GM18858 (cell line): ENCODE measurements around the gene PIGR.

ENCODE experiments used
- ATAC-seq: cut with Tn5 transposase; IDR thresholded peaks from one replicate; pipeline ENCODE4 v1.9.1; 2021; ENCODE audit not compliant: unreplicated experiment

Gene PIGR

DNA sequence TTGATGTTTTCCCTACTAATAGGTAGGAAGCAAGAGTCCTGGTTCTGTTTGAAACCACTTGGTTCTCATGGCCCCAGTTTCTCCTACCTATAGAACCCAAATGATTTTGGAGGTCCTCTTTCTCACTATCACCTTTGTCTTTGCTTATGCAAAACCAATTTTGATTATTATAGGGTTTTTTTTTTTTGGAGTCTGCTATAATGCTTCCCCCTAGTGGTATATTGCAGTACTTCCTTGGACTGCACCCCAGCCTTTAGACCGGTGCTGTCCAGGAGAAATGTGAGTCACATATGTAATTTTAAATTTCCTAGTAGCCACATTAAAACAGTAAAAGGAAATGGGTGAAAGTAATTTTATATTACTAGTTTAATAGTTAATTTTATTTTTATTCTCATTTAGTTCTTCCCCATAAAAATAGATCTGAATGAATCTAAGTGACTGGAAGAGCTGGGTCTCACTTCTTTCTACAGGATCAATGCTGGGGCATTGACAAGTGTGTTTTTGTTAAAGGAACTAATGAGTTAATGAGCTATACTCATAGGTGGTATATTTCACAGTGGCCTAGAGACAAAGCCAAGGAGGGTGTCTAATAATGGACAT lies 35.1 kb downstream of the PIGR start:
- ATAC-seq: no peak

DNA sequence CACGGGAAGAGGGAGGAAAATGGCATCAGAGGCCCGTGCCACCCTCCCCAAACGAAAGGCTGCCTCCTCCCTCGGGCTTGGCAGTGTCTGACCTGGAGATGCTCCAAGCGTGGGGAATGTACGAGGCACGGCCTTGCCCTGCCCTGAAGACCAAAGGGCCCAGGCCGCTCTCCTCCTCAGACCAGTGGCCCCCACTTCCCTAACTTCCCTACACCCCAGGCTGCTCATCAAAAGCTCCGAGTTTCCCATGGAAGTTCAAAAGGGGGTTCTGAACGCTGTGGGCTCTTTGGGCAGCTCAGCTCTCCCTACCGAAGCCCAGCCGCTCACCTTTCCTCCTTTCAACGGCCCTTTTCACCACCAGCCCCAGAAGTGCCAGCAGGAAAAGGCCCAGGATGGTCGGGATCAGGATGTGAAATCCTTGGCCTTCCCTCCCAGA lies 36.4 kb downstream of the PIGR start:
- no peak for ATAC-seq

DNA sequence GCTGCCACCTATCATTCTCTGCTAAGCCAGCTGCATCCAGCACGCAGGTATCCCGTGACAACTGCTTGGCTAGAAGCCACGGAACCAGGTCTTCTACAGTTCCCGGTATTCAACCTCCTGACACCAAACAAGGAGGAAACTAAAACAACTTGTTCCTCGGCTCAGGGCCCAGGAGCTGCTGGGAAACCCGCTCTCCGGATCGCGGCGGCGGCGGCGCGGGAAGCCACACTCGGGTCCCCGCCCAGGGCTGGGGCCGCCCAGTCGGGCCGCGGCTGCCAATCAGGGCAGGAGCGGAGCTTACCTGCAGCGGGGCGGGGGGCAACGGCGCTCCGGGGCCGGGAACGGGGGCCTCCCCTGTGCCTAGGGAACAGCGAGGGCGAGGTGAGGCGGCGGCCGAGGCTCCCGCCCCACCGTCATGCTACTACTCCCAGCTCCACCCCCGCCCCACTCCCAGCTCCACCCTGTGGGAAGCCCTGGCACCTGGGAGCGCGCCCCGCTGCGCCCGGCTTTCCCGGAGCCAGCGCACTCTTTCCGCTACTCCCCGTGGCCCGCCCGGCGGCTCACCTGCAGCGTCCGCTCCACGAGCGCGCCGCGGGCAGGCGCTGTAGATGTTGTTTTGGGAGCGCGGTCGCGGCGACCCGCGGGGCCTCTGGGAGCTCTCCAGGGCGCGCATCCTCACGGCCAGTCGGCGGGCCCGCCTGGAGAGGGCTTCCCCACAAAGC lies 36.9 kb downstream of the PIGR start:
- ATAC-seq: no peak

DNA sequence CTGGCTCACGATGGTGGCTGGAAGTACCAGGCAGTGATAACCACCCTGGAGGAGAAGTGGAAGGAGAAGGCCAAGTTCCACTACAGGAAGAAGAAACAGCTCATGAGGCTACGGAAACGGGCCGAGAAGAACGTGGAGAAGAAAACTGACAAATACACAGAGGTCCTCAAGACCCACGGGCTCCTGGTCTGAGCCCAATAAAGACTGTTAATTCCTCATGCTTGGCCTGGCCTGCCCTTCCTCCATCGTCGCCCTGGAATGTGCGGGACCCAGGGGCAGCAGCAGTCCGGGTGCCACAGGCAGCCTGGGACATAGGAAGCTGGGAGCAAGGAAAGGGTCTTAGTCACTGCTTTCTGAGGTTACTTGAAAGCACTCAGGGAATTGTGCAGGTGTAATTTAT lies 38.2 kb downstream of the PIGR start:
- no peak for ATAC-seq

DNA sequence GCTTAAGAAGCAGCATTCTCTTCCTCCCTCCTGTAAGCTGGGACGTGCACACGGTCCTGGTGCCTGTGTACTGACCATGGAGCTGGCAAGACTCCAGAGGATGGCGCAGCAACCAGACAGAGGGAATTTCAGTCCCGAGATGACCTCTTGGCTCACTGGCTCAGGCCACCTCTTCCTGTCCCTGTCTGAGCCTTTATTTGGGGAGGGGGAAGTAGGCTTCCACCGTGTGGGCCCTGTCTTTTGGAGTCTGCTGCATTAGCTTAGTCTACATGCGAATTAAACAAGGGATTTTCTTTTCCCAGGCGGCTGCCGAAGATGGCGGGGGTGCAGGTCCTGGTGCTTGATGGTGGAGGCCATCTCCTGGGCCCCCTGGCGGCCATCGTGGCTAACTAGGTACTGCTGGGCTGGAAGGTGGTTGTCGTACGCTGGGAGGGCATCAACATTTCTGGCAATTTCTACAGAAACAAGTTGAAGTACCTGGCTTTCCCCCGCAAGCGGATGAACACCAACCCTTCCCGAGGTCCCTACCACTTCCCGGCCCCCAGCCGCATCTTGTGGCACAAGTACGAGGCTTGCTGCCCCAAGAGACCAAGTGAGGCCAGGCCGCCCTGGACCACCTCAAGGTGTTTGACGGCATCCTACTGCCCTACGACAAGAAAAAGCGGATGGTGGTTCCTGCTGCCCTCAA lies 38.8 kb downstream of the PIGR start:
- no peak for ATAC-seq

DNA sequence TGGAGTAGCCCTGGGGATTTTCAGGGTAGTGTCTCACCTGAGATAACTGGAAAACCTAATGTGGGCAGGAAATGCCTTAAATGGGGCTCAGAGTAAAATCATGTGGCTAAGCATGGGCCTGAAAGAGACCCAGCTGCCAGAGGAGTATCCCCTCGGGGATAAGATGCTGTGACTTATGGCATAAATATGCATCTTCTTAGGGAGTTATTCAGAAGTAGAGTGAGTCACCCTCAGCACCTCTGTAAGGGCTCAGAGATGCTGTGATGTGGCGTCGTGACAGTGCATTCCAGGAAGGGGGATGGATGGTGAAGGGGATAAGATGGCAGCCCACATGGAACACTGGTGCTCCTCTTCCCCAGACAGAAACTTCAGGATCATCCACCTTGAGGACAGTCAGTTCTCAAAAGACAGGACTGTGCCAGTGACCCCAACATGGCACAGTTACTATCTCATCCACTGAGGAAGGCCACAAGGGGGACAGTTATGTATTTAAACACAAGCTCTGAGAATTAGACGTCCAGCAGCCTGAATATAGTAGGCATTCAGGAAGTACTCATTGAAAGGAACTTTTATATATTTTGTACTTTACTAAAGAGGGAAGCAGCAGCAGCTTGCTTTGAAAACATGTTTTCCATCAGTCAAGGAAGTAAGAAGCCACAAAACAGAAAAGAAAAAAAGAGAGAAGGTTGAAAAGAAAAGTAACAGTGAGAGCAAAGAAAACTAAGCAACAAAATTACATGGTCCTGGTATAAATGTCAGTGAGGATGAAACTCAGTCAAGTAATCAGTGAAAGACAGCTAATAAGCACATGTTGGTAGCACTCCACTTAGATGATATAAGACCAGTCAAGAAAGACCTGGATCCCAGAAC lies 40.7 kb downstream of the PIGR start:
- no peak for ATAC-seq

DNA sequence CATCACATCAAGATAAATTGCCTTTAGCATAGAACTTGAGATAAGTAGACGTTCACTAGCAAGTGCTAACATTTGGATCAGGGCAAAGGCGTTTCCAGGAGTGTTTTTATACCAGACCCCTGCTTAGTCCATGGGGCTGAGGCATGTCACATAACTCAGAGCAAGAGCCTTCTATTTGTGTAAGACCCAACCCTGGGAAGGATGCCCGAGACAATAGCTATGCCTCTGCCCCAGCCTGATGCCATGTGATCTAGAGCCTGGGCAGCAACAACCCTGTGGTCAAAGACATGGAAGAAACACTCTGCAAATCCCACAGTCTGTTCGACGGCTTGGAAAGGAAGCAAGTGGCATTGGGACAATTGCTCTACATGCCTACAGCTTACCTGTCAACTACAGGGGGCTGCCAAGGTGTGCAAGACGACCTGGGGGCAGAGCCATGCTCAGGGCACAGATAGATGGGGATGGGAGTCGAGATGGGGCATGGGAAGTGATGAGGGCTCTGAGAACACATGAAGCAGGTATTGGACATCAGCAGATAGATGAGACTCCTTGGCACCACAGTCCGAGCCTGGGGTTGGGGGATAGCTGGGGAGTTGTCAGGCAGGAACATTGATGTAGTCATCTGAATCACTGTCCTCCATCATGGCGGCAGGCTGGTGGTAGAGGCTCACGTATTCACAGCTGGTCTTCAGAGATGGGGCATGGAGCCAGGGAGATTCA lies 41.7 kb downstream of the PIGR start:
- ATAC-seq: no peak

DNA sequence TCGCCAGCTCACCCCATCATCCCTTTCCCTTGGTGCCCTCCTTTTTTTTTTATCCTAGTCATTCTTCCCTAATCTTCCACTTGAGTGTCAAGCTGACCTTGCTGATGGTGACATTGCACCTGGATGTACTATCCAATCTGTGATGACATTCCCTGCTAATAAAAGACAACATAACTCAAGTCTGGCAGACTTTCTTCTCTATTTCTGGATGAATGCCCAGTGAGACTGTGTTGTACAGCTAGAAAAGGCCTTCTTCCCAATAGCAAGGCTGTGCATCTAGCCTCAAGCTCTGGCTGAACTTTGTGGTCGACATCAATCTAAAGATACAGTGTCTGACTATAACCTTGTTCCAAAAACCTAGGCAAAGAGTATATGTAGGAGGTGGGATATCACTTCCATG lies 42.6 kb downstream of the PIGR start:
- no peak for ATAC-seq

DNA sequence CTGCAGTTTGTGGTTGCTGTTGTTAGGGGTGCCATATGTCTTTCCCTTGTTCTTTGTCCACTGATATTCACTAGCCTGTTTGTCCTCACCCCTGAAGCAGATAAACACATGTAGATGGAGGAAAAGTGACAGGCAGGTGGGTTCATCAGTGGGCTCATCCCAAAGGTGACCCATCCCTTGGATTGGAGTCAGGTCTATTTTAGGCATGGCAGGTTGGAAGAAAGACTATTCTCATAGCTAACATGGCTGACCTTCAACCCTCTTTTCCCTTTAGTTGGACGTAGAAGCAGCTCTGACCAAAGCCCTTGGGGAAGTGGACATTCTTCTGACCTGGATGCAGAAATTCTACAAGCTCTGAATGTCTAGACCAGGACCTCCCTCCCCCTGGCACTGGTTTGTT lies 43.6 kb downstream of the PIGR start:
- no peak for ATAC-seq

DNA sequence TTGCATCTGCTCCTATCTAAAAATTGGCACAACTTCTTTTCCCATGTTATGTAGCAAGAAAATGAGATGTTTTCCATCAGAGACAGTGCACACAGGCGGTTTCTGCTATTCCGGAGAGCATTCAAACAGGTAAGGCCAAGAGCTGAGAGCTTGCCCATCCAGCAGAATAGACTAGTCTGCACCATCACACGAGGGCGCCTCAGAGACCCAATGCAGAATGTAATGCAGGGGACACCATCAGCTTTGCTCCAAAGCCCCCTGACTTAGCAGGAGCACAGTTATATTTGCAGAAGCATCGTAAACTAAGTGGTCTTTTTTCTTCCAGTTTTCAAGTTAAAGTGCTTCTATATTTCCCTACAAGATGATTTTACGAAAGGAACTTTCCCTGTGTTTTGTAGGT lies 44.3 kb downstream of the PIGR start:
- ATAC-seq: no peak

DNA sequence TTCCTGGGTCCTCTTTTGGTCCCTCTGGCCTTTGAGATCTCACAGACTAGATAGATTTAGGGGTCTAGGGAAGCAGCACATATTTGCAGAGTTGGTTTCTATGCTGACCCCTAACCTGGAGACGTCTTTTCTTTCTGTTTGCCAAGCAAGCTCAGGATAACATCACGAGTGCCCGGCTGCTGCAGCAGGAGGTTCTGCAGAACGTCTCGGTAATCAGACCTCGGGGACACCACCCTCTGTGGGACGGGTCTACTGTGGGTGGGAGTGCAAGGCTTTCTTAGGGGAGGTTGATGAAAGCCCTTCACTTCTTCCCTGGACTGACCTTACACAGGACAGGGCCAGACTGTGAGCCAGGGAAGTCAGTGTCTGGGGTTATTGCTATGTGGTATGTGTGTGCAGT lies 46.1 kb downstream of the PIGR start:
- ATAC-seq: no peak

DNA sequence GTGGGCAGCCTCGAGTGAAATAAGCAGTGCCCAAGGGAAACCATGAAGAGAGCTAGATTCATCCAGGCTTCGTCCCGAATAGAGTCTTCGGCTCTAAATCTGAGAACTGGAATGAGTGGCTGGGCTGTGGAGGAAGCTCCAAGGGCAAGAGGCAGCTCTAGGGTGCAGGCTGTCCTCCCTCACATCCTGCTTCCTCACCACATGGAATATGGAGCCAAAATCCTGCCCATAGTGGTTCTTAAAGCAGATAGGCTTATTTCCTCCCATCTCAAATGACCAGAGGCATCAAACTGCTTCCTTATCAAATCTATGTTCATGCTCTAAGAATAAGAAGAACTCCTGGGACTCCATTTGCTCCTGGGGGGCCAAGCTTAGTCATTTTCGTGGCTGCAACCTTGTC lies 46.5 kb downstream of the PIGR start:
- no peak for ATAC-seq

DNA sequence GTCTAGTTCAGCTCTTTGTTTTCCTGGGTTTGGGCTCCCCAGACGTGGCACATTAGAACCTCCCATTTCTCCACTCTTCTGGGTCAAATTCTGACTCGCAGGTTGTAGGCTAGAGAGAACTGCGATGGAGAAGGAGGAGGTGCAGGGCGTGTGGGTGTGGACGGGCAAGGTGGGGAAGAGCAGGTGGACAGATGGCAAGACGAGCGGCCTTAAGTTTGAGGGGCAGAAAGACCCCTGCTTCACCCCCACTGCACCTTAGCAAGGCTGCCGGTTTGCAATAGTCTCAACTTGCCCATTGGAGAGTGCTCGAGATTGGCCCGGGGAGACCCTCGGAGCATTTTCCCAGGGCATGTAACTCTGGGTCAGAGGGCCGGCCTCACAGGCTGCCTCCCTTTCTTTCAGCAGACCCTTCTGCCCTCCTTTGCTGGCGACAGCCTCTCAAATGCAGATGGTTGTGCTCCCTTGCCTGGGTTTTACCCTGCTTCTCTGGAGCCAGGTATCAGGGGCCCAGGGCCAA lies 47.3 kb downstream of the PIGR start:
- ATAC-seq: no peak

DNA sequence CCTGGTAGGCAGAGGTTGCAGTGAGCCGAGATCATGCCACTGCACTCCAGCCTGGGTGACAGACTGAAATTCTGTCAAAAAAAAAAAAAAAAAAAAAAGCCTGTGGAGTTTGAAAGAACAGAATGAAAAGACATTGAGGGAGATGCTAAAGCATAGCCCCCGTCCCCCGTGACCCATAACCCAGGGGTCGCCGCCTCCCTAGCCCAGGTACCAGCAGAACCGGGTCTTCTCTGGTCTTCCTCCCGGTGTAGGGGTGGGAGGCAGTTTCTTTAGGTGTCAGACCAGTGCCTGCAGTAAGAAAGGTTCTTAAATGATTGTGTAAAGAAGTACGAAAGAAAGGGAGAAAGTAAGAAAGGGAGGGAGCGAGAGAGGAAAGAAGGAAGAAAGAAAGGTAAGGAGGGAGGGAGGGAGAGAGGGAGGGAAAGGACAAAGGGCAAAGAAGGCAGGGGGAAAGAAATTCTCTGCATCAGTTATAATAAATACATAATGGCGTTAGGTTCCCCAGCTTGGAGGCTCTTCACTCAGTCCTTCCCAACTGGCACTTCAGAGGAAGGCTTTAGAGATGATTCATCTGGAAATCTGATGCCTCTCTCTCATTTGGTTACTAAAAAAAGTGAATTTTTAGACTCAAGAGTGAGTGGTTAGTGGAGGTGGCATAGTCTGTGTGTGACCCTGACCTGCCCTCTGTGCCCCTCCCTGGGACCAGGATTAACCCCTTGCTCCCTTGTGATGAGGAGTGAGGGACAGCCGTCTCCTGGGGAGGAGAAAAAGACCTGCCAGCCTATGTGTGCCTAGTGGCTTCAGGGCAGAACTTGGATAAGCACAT lies 48.0 kb downstream of the PIGR start:
- no peak for ATAC-seq

DNA sequence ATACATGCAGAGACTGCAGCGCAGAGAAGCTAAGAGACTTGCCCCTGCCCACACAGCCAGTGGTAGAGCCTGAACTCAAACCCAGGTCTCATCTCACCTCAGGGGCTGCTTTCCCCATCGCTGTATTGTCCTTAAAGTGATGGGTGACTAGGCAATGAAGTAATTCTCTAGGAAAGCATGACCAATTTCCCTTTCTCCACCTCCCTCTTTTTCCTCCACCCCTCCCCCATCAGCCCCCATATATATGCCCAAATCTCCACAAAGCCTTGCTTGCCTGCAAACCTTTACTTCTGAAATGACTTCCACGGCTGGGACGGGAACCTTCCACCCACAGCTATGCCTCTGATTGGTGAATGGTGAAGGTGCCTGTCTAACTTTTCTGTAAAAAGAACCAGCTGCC lies 49.1 kb downstream of the PIGR start, which contains the start of gene IL24:
Gene IL24 (plus strand): TSS at position 269 of the 400 bp plus-strand sequence. CDS start 390 bp downstream, outside the sequence.
- ATAC-seq: no peak

DNA sequence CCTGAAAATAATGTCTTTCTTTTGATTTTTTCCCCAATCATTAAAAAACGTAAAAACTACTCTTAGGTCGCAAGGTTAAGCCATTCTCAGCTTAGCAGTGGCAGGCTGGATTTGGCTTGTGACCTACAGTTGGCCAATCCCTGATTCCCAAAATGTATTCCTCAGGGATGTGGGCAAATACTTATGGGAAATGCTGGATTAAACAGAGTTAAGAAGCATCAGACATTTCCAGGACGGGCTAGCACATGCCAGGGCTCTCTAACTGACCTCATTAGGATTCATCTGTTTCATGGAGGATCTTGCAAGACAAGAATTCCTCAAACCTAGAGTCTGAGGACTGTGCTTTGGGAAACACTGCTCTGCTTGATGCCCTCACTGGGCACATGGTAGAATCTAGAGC lies 50.0 kb downstream of the PIGR start:
- ATAC-seq: no peak

DNA sequence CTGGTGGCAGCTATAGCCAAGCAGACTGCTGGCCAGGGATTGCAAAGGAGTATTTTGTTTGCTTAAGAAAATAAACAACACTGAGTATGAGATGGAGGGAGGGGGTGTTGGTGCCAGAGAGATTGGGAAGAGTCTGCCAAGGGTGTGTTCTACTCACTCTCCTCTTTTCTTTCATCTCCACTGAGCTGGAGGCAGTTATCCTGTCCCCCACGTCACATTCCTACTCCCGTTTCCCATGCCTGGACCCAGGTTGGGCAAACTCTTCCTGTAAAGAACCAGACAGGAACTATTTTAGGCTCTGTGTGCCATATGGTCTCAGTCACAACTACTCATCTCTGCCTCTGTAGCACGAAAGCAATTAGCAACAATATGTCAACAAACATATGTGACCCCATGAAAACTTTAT lies 50.4 kb downstream of the PIGR start:
- ATAC-seq: no peak

DNA sequence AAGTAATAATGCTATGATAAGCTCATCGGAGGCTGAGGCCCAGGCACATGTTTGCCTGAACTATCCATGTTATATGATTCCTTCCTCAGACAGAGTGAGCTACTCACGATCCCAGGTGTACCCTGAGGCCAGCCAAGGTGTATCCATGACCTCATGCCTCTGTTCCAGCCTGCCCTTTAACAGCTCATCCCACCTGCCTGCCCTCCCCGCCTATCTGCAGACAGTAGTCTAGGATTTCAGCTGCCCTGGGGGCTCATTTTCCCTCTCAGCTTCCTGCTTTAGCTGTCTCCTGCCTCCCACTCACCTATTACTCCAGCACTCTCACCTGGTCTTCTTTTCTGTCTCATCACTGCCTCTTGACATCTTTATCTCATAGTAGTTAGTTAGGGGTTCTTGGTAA lies 50.9 kb downstream of the PIGR start:
- ATAC-seq: no peak

DNA sequence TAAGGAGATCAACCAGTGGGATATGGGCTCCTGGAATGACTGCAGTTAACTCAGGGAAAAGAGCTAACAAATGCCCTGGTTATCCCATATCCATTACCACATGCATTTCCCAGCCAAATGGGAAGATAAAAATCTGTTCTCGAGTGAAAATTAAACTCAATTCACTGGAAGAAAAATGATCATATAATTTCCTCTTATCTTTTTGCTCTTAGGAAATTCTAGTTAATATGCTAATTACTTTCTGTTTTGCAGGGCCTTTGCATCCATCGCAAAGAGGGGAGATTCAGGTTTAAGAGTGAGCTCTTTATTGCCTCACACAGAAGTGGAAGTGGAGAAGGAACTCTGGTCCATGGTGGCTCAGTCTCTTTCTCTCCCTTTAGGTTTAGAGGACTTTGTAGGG lies 52.9 kb downstream of the PIGR start:
- no peak for ATAC-seq
